Right lobe of liver (tissue), 4 donors: ENCODE data around the gene PDGFD.

ENCODE experiments used
- POLR2A ChIP-seq: fragments of 450-650 bp; IDR thresholded peaks from one replicate; pipeline ENCODE4 v1.6.1; 2017; ENCODE audit warnings: antibody characterized with exemption, mild to moderate bottlenecking
- TF ChIP-seq, protein P1 (sequence below), 4 donors: fragments of 200-600 bp in 3 of 4; fragments of 450-650 bp in 1 of 4; IDR thresholded peaks; one replicate each; pipeline versions ENCODE4 v1.5.1 to v1.8.0; 2016 to 2022; ENCODE audit warnings: antibody characterized with exemption in 4 of 4, mild to moderate bottlenecking in 2 of 4
- donor health status: DM: no; HTN: no; CAD: no.
- donor health status: DM: no; HTN: no; CAD: no.
- donor health status: DM: no; HTN: yes; CAD: no.

DNA sequence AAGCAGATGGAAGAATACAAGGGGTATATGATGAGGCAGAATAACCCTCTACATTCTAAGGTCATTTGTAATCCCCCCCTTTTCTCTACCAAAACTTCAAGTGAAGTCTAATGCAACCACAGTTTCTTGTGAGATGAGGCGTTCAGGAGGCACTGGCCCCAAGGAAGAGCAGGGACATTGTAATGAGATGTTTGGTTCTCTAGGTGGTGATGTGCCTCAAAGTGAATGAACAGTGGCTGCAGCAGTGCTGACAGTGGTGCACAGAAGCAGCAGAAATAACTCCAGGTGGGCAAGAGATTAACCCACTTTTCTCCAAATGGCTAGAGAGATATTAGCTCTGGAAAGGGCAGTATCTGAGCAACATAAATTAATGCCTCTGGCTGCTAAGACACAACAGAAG, 33.8 kb downstream of the PDGFD start:
- TF ChIP-seq POLR2A, result no peak
- TF ChIP-seq, protein P1, sequence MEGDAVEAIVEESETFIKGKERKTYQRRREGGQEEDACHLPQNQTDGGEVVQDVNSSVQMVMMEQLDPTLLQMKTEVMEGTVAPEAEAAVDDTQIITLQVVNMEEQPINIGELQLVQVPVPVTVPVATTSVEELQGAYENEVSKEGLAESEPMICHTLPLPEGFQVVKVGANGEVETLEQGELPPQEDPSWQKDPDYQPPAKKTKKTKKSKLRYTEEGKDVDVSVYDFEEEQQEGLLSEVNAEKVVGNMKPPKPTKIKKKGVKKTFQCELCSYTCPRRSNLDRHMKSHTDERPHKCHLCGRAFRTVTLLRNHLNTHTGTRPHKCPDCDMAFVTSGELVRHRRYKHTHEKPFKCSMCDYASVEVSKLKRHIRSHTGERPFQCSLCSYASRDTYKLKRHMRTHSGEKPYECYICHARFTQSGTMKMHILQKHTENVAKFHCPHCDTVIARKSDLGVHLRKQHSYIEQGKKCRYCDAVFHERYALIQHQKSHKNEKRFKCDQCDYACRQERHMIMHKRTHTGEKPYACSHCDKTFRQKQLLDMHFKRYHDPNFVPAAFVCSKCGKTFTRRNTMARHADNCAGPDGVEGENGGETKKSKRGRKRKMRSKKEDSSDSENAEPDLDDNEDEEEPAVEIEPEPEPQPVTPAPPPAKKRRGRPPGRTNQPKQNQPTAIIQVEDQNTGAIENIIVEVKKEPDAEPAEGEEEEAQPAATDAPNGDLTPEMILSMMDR (IDR thresholded peaks at IDR 0.05), result no peak
